Naive thymus-derived CD4-positive, alpha-beta T cell (primary cell): ENCODE data around the gene ROBO4. TPM values are rescaled to one million over a fixed set of nuclear protein-coding genes. Genes with fewer than 3 reads are reported as not detected.

ENCODE experiments used
- ATAC-seq: fragments of 150-1000 bp; cut with Tn5 transposase; 2 replicates; pipeline ENCODE4 v1.10.0; 2021; ENCODE audit warnings: mild to moderate bottlenecking, moderate library complexity
- CTCF ChIA-PET: fragments of 350-600 bp; sonication (Branson Sonifier 250); formaldehyde crosslinking; loops from one replicate; lab custom pipeline; 2021; ENCODE audit warnings: antibody characterized with exemption; lab: Charles Lee
- POLR2A ChIA-PET: fragments of 350-600 bp; sonication (Branson Sonifier 250); formaldehyde crosslinking; loops from one replicate; lab custom pipeline; 2021; ENCODE audit warnings: antibody characterized with exemption, inconsistent platforms; lab: Charles Lee
- DNase-seq, 9 donors: peaks; one replicate each; pipeline versions ENCODE4 v3.0.0 to v3.0.0-alpha.2; 2020 to 2022; ENCODE audit warnings: mixed read lengths in 1 of 9
- H3K27ac ChIP-seq: one replicate; pipeline ENCODE4 v1.7.0; 2013; ENCODE audit warnings: mild to moderate bottlenecking, low read depth, low read length, moderate library complexity
- H3K27me3 ChIP-seq, 2 donors: one replicate each; pipeline ENCODE4 v1.7.0; 2013; ENCODE audit warnings: low read length in 2 of 2, mild to moderate bottlenecking in 2 of 2, moderate library complexity in 2 of 2; ENCODE audit not compliant: control insufficient read depth in 2 of 2, insufficient read depth in 2 of 2
- H3K36me3 ChIP-seq, 3 experiments: 1 replicate in 2 of 3; 2 replicates in 1 of 3; pipeline ENCODE4 v1.7.0; 2013; ENCODE audit warnings: low read length in 3 of 3, mild to moderate bottlenecking in 3 of 3, moderate library complexity in 1 of 3; ENCODE audit not compliant: insufficient read depth in 3 of 3, control insufficient read depth in 2 of 3
- H3K4me1 ChIP-seq, 2 donors: one replicate each; pipeline ENCODE4 v1.7.0; 2013; ENCODE audit warnings: low read length in 2 of 2, mild to moderate bottlenecking in 2 of 2, moderate library complexity in 1 of 2; ENCODE audit not compliant: control insufficient read depth in 2 of 2, insufficient read depth in 2 of 2
- H3K4me3 ChIP-seq: 2 replicates; pipeline ENCODE4 v1.7.0; 2013; ENCODE audit warnings: mild to moderate bottlenecking, low read length
- H3K9me3 ChIP-seq, 3 experiments: 1 replicate in 2 of 3; 2 replicates in 1 of 3; pipeline ENCODE4 v1.7.0; 2013; ENCODE audit warnings: low read length in 3 of 3; ENCODE audit not compliant: control insufficient read depth in 2 of 3
- H3K27ac Mint-ChIP-seq, 9 donors: one replicate each; pipeline ENCODE4 v1.8.0; 2020 to 2022; ENCODE audit warnings: mixed read lengths in 9 of 9, mild to moderate bottlenecking in 8 of 9, moderate library complexity in 5 of 9, inconsistent platforms in 2 of 9
- H3K27me3 Mint-ChIP-seq, 5 donors: one replicate each; pipeline ENCODE4 v1.8.0; 2021 to 2022; ENCODE audit warnings: mixed read lengths in 5 of 5, mild to moderate bottlenecking in 1 of 5
- H3K36me3 Mint-ChIP-seq, 5 donors: one replicate each; pipeline ENCODE4 v1.8.0; 2020 to 2022; ENCODE audit warnings: mixed read lengths in 5 of 5, mild to moderate bottlenecking in 3 of 5, inconsistent platforms in 1 of 5
- H3K4me1 Mint-ChIP-seq, 7 donors: one replicate each; pipeline ENCODE4 v1.8.0; 2020 to 2022; ENCODE audit warnings: mixed read lengths in 7 of 7, mild to moderate bottlenecking in 3 of 7, inconsistent platforms in 1 of 7
- H3K4me3 Mint-ChIP-seq, 10 donors: one replicate each; pipeline ENCODE4 v1.8.0; 2020 to 2022; ENCODE audit warnings: mild to moderate bottlenecking in 10 of 10, mixed read lengths in 10 of 10, moderate library complexity in 6 of 10, inconsistent platforms in 2 of 10
- H3K9me3 Mint-ChIP-seq, 11 donors: one replicate each; pipeline ENCODE4 v1.8.0; 2020 to 2022; ENCODE audit warnings: mixed read lengths in 11 of 11, mild to moderate bottlenecking in 4 of 11, inconsistent platforms in 1 of 11, moderate library complexity in 1 of 11
- intact Hi-C, 2 donors: fragments of 100-400 bp; cut with micrococcal nuclease; formaldehyde crosslinking; loops; one replicate each; pipeline ENCODE4 v1.15.1; 2023
- polyA plus RNA-seq, 2 donors: library from polyadenylated mRNA; unstranded; fragments of 300-500 nt; fragmentation: Illumina TruSeq; gene quantifications; one replicate each; pipeline ENCODE4 v1.2.3, GENCODE V29; 2021
- total RNA-seq, 6 experiments: library from RNA in 5 of 6; stranded (reverse) in 5 of 6; gene quantifications; 1 replicate in 5 of 6; 2 replicates in 1 of 6; pipeline ENCODE4 v1.2.3 and lab custom pipeline; 2021 to 2026

ROBO4 gene
- total and polyA plus RNA-seq, 7 experiments from 2014 or later: 0.04 to 0.29 (median 0.19) TPM; not detected in 4

GRCh38 chr11:124835918-124836317, 61.7 kb downstream of the ROBO4 start:
- no peak overlapping the region for H3K4me3 ChIP-seq
- ChIA-PET POLR2A (interaction anchor here (0.9 to 1.4 kb wide), 2 partner anchors 88 to 165 kb away, joined by 3 to 5 read pairs; no protein-coding TSS in a partner anchor), CTCF (interaction anchor here (0.9 to 6.8 kb wide), 6 partner anchors 31 to 181 kb away, joined by 3 to 58 read pairs (median 4); no protein-coding TSS in a partner anchor)

GRCh38 chr11:124834526-124835180, 63.0 kb downstream of the ROBO4 start:
- DNase-seq: no peak
- ATAC-seq: no peak
- POLR2A ChIA-PET: interaction anchor here (1.1 kb wide), 1 partner anchor 88 kb away, joined by 3 read pairs; no protein-coding TSS in a partner anchor

More at GRCh38 chr11:124835918-124836317, 61.7 kb downstream of the ROBO4 start:
- Histone ChIP-seq H3K4me1 (no peaks in the 10 kb centered on the region), H3K27me3 (peaks cover 9 to 25% of the 10 kb centered on the region in 2 donors), H3K27ac (no peak overlapping the region), H3K36me3 (no peaks in the 10 kb centered on the region), H3K9me3 (no peaks in the 10 kb centered on the region)
- Mint-ChIP-seq H3K27me3 (peaks cover 51 to 77% (median 54%) of the 10 kb centered on the region in 5 donors), H3K27ac (no peak overlapping the region), H3K36me3 (no peaks in the 10 kb centered on the region), H3K4me3 (peak overlapping the region; percentile 1 to 85 (median 77)), H3K9me3 (peaks cover 0 to 3% (median 0%) of the 10 kb centered on the region in 11 donors), H3K4me1 (peaks cover 5 to 25% (median 16%) of the 10 kb centered on the region in 7 donors)
- DNase-seq: no peak
- intact Hi-C loops: loop anchor here (2.0 to 5.0 kb wide), 3 partner anchors 41 to 764 kb away; no protein-coding TSS in a partner anchor
- no peak for ATAC-seq

More at GRCh38 chr11:124834526-124835180, 63.0 kb downstream of the ROBO4 start:
- Mint-ChIP-seq H3K4me1 (peaks cover 5 to 18% (median 12%) of the 10 kb centered on the region in 7 donors), H3K27ac (no peak overlapping the region), H3K4me3 (no peak overlapping the region), H3K36me3 (no peaks in the 10 kb centered on the region), H3K9me3 (no peaks in the 10 kb centered on the region), H3K27me3 (peaks cover 39 to 70% (median 42%) of the 10 kb centered on the region in 5 donors)
- intact Hi-C loops: loop anchor here (5.0 kb wide), 2 partner anchors 417 to 762 kb away; no protein-coding TSS in a partner anchor
- Histone ChIP-seq H3K4me3 (no peak overlapping the region), H3K36me3 (no peaks in the 10 kb centered on the region), H3K4me1 (no peaks in the 10 kb centered on the region), H3K9me3 (no peaks in the 10 kb centered on the region), H3K27ac (no peak overlapping the region), H3K27me3 (peaks cover 9 to 18% of the 10 kb centered on the region in 2 donors)
- CTCF ChIA-PET: interaction anchor here (1.1 to 6.8 kb wide), 2 partner anchors 19 to 164 kb away, joined by 3 to 58 read pairs; no protein-coding TSS in a partner anchor

Other genes with a start within 250 kb of the ROBO4 start
- 10 to 100 TPM in 3 of 5 experiments, 1 to 10 TPM in 2; 6.2 to 11.3 (median 10.4) TPM for gene SIAE, start 224.1 kb downstream of the ROBO4 start, total RNA-seq
- 1 to 10 TPM; 2.7 to 6.5 TPM for gene SIAE, start 224.1 kb downstream of the ROBO4 start, polyA plus RNA-seq
- gene SPA17, start 224.0 kb downstream of the ROBO4 start, total RNA-seq: 1 to 10 TPM in 4 of 5 experiments, under 1 TPM in 1; 1.00 to 1.1 (median 1.0) TPM
- gene SPA17, start 224.0 kb downstream of the ROBO4 start, polyA plus RNA-seq: 1 to 10 TPM; 1.7 to 2.3 TPM
- gene NRGN, start 157.9 kb downstream of the ROBO4 start, total RNA-seq: 10 to 100 TPM in 1 of 5 experiments, 1 to 10 TPM in 4; 1.2 to 48.7 (median 4.9) TPM
- not detected for gene NRGN, start 157.9 kb downstream of the ROBO4 start, polyA plus RNA-seq
- 1 to 10 TPM in 2 of 5 experiments, under 1 TPM in 3; 0.19 to 1.7 (median 0.85) TPM for gene VSIG2, start 145.6 kb downstream of the ROBO4 start, total RNA-seq
- under 1 TPM in 1 of 2 donors, not detected in 1; 0.32 TPM for gene VSIG2, start 145.6 kb downstream of the ROBO4 start, polyA plus RNA-seq
- 1 to 10 TPM in 4 of 5 experiments, under 1 TPM in 1; 0.39 to 3.4 (median 1.7) TPM for gene ESAM, start 135.6 kb downstream of the ROBO4 start, total RNA-seq
- 1 to 10 TPM; 1.9 to 4.1 TPM for gene ESAM, start 135.6 kb downstream of the ROBO4 start, polyA plus RNA-seq
- 10 to 100 TPM in 4 of 5 experiments, 1 to 10 TPM in 1; 9.1 to 29.5 (median 14.4) TPM for gene MSANTD2, start 97.5 kb downstream of the ROBO4 start, total RNA-seq
- 1 to 10 TPM; 3.8 to 6.0 TPM for gene MSANTD2, start 97.5 kb downstream of the ROBO4 start, polyA plus RNA-seq
- 10 to 100 TPM in 4 of 5 experiments, 1 to 10 TPM in 1; 8.1 to 51.3 (median 38.0) TPM for gene ROBO3, start 32.4 kb downstream of the ROBO4 start, total RNA-seq
- gene ROBO3, start 32.4 kb downstream of the ROBO4 start, polyA plus RNA-seq: 1 to 10 TPM; 3.6 to 8.5 TPM
- gene HEPN1, start 21.4 kb upstream of the ROBO4 start, total RNA-seq: not detected
- not detected for gene HEPN1, start 21.4 kb upstream of the ROBO4 start, polyA plus RNA-seq
- gene HEPACAM, start 38.2 kb upstream of the ROBO4 start, total RNA-seq: not detected
- gene HEPACAM, start 38.2 kb upstream of the ROBO4 start, polyA plus RNA-seq: not detected
- 1 to 10 TPM; 1.6 to 4.7 (median 2.7) TPM for gene CCDC15, start 56.3 kb upstream of the ROBO4 start, total RNA-seq
- gene CCDC15, start 56.3 kb upstream of the ROBO4 start, polyA plus RNA-seq: 1 to 10 TPM; 1.5 to 1.6 TPM
- gene SLC37A2, start 165.4 kb upstream of the ROBO4 start, total RNA-seq: 10 to 100 TPM in 1 of 5 experiments, 1 to 10 TPM in 3, under 1 TPM in 1; 0.58 to 16.3 (median 4.0) TPM
- gene SLC37A2, start 165.4 kb upstream of the ROBO4 start, polyA plus RNA-seq: under 1 TPM; 0.07 to 0.20 TPM
- gene TMEM218, start 213.8 kb upstream of the ROBO4 start, total RNA-seq: 10 to 100 TPM; 10.2 to 18.5 (median 13.9) TPM
- gene TMEM218, start 213.8 kb upstream of the ROBO4 start, polyA plus RNA-seq: 10 to 100 TPM; 34.5 to 36.1 TPM